Measurements from ENCODE around the gene SPATS1.
"Not testable (repeated sequence)": the region's sequence is repeated elsewhere in the genome, so short reads cannot be mapped to it uniquely, and the experiment has no call there.

The SPATS1 gene

GRCh38 chr6:44342052-44342451 lies 398 bp upstream of the SPATS1 start:
- DNase-seq (ENCODE audit: low read depth) = no peak

DNA sequence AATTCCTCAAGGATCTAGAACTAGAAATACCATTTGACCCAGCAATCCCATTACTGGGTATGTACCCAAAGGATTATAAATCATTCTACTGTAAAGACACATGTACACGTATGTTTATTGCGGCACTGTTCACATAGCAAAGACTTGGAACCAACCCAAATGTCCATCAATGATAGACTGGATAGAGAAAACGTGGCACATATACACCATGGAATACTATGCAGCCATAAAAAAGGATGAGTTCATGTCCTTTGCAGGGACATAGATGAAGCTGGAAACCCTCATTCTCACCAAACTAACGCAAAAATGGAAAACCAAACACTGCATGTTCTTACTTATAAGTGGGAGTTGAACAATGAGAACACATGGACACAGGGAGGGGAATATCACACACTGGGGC lies 4.4 kb downstream of the SPATS1 start:
- DNase-seq (ENCODE audit: low read depth) = not testable (repeated sequence)

DNA sequence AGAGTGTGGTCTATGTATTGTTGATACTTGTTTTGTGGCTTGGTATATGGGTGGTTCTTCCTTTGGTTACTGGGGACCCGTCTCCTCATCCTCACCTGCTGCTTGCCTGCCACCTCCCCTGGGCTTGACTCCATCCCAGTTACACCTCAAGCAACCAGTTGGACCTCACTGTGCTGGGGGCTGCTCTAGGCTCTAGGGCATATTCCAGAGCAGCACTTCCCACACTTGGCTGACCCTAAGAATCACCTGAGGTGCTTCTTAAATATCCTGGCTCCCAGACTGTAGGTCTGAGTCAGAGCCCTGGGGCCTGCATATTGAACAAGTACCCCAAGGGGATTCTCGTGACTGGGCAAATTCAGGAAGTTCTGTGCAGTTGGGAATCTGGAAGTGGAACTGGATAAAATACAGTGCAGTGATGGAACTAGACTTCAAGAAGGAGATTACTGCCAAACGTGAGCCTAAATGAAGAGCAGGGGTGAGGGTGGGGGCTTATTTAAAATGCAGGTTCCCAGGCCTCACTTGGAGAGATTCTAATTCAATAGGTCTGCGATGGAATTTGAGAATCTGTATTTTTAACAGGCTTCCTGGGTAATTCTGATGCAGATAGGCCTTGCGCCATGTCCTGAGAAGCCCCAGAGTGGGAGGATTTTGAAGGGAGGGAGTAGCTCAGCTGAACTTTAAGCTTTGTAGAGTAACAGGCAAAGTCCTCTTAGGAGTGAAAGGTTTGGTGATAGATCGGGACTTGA lies 7.6 kb downstream of the SPATS1 start:
- no peak for DNase-seq (ENCODE audit: low read depth)

DNA sequence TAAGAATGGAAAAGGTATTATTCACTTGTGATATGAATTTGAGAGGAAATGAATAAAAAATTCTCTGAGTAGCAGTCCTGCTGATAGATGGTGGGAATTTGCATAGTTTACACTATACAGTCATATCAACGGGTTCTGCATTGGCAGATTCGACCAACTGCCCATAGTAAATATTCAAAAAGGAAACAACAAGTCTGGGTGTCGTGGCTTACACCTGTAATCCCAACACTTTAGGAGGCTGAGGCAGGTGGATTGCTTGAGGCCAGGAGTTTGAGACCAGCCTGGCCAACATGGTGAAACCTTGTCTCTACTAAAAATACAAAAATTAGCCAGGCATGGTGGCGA lies 8.2 kb downstream of the SPATS1 start:
- not testable (repeated sequence) for DNase-seq (ENCODE audit: low read depth)

GRCh38 chr6:44352259-44352658 lies 9.8 kb downstream of the SPATS1 start:
- no peak for DNase-seq (ENCODE audit: low read depth)

DNA sequence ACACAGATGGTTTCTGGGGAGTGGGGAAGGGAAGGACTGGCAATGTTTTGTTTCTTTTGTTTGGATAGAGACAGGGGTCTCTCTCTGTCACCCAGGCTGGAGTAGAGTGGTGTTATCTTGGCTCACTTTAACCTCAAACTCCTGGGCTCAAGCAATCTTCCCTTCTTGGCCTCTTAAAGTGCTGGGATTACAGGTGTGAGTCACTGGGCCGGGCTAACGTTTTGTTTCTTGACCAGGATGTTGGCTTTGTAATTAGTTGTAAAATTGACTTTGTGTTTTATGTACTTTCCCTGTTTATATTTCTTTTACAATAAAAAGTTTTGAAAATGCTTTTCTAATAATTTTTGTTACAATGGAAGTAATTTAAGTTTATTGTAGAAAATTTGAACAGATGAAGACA lies 10.9 kb downstream of the SPATS1 start:
- no peak for DNase-seq (ENCODE audit: low read depth)

- no peak for DNase-seq (ENCODE audit: low read depth)
Observed at GRCh38 chr6:44355640-44356039, 13.2 kb downstream of the SPATS1 start.

DNA sequence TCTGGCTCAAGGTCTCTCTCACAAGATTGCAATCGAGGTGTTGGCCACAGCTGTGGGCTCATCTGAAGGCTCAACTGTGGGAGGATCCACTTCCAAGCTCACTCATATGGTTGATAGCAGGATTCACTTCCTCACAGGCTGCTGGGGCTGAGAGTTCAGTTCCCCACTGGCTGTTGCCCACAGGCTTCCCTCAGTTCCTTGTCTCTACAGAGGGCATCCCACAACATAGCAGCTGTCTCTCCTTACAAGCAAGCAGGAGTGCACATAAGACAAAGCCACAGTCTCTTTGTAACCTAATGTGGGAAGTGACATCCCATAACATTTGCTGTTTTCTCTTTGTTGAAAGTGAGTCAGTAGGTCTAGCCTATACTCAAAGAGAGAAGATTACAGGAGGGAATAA lies 14.0 kb downstream of the SPATS1 start:
- no peak for DNase-seq (ENCODE audit: low read depth)

DNA sequence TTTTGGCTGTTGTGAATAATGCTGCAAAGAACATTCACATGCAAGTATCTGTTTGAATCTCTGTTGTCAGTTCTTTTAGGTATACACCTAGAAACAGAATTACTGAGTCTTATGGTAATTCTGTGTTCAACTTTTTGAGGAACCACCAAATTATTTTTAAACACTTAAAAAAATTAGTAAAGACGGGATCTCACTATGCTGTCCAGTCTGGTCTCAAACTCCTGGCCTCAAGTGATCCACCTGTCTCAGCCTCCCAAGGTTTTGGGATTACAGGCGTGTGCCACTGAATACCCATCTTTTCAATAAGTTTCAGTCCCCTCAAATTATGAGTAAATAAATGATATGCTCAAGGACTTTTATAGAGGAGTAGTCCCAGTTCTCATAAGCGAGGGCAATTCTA lies 17.5 kb downstream of the SPATS1 start:
- DNase-seq (ENCODE audit: low read depth) = no peak

DNA sequence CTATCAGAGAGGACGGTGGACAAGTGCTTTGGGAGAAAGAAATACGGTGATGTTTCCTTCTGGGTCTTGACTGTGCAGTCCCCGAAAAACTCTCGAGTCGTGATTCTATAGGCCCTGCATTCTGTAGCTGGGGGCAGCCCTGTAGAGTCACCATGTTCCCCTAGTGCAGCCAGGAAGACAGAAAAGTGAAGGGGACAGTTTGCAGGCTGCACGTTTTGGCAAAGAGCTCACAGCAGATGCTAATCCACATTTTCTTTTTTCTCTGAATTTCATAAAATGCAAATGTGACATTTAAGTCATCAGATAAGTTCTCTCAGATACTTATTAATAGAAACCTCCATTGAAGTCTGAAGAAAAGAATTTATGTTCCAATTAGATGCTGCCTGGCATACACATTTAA lies 19.5 kb downstream of the SPATS1 start:
- no peak for DNase-seq (ENCODE audit: low read depth)

- no peak for DNase-seq (ENCODE audit: low read depth)
Observed at GRCh38 chr6:44363377-44363926, 21.0 kb downstream of the SPATS1 start.

- no peak for DNase-seq (ENCODE audit: low read depth)
Observed at GRCh38 chr6:44366781-44367180, 24.3 kb downstream of the SPATS1 start.

- DNase-seq (ENCODE audit: low read depth) = no peak
Observed at GRCh38 chr6:44367681-44368080, 25.2 kb downstream of the SPATS1 start.

- no peak for DNase-seq (ENCODE audit: low read depth)
Observed at GRCh38 chr6:44373051-44373450, 30.6 kb downstream of the SPATS1 start.

DNA sequence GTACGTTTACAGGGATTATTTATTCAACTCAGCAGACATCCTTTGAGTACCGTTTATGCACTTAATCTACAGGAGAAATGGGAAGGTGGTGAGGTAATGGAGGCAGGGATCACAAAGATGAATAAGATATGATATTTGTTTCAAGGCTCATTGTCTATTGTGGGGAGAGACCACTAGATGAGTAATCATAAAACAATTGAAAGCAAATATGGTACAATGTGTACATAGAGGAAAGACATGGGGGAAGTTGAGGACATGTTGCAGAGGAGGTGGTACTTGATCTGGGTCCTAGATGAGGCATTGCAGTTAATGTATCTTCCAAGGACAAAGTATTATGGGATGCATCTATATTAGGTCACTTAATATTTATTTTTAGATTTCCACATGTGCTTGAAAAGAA lies 31.3 kb downstream of the SPATS1 start:
- no peak for DNase-seq (ENCODE audit: low read depth)

DNA sequence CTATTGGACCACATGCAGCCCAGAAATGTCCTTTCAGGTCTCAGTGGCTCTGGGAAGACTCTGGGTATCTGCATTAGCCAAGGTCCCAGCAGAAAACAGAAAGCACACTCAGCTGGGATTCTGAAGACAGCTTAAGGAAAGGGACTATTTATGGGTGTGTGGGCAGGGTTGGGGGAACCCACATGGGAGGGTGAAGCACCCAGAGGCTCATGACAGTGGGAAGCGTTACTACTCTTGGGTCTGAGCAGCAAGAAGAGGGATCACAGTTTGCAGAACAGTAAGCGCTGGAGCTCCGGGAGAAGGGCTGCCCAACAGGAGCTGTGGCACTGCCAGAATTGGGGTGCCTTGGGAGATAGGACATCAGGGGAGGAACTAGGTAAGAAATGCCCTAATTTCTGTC lies 32.6 kb downstream of the SPATS1 start:
- no peak for DNase-seq (ENCODE audit: low read depth)

GRCh38 chr6:44377484-44377883 lies 35.0 kb downstream of the SPATS1 start:
- DNase-seq (ENCODE audit: low read depth) = no peak

GRCh38 chr6:44377971-44378370 lies 35.5 kb downstream of the SPATS1 start:
- DNase-seq (ENCODE audit: low read depth) = no peak

DNA sequence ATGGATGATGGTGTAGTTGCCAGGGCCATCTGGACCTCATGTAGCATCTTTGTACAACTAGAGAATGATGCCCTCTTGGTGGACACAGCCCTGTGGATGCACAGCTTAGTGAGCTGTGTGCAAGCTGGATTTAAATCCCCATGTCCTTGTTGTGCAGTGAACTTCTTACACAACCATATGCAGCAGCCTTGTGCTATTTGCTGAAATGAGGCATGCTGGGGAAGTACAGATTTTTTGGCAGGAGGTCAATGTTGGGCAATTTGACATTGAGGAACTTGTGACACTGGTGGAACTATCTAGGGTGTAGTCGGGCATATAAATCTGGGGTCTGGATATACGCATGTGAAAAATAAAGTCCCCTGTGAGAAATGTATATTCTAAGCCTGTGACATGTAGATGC lies 39.3 kb downstream of the SPATS1 start:
- DNase-seq (ENCODE audit: low read depth) = no peak

- no peak for DNase-seq (ENCODE audit: low read depth)
Observed at GRCh38 chr6:44386364-44386928, 44.0 kb downstream of the SPATS1 start.

DNA sequence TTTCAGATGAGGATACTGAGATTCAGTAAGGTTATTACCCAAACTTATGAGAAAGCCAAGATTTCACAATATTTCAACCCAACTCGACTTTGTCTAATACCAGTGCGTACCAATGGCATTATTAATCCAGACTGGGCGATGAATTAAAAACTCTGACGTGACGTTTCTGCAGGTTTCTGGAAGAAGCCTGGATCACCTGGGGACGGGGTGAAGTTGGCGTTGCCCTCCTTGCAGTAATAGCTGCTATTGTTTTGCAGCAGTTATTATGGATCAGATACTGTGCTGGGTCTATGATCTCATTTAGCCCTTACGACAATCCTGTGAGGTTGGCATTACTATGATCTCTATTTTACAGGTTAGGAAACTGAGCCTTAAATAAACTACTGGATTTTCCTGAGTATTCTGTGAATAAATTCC lies 44.5 kb downstream of the SPATS1 start:
- DNase-seq (ENCODE audit: low read depth) = no peak

- DNase-seq (ENCODE audit: low read depth) = peak; percentile 98
Observed at GRCh38 chr6:44387346-44388134, 45.1 kb downstream of the SPATS1 start, which contains the start of gene CDC5L. CDC5L (plus strand) TSS chr6:44387706; CDS start chr6:44387824, 118 bp downstream.

DNA sequence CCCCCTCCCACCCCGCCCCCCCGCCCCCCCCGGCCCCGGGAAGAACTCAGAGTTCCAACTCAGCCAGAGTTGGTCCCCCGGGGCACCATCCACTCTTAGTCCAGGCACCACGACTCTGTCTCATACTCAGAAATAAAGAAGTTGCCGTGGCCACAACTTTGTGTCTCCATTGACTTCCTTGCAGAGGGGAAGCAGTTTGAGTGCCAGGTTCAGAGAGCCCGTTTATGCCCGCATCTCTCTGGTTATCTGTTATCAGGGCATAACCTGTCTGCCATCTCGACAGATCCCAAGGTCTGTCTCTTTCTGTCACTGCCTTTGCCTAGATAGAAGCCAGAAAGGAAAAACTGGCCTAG lies 45.7 kb downstream of the SPATS1 start:
- no peak for DNase-seq (ENCODE audit: low read depth)

Data from non-pigmented ciliary epithelial cell (primary cell).